ENCODE measurements around the gene SRGAP1.

SRGAP1 gene

DNA sequence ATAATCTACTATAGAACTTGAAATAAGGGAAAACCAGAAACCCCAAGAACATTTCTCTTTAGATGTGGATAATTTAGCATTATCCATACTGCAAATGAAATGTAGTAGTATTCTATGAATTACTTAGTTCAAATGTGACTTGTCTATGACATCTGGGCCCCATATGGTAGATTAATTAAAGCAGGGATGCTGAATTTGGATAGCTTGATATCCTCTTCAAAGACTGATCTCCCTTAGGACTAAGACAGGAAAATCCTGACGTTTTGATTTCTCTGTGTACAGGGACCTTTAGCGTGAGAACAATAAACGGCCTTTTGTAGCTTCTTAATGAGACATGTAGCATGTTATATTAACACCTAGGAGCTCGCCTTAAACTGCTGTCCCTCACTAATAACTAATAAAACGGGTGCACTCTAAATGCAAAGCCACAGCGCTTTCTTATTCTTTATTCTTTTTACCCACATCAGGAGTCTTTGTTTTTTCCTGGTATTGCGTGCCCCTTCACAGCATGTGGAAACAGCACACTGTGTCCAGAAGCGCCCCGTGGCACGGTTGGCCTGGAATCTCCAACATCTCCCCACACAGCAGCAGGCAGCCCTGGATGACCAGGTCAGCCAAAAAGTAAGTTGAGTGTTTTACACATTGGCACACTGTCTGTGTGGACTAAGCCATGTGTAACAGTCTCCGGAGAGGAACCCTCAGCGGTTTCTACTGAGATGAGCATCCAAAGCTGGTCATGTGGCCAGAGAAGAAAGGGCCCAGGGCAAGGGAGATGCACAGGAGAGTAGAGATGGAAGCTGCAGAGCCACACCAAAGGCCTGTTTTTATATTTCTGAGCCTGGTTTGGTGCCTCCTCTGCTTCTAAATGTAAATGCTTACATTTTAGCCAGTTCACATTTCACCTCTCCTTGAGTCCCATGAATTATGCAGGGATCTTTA is 93.1 kb downstream of the SRGAP1 start:
- no peak for DNase-seq (ENCODE audit: low read depth)

DNA sequence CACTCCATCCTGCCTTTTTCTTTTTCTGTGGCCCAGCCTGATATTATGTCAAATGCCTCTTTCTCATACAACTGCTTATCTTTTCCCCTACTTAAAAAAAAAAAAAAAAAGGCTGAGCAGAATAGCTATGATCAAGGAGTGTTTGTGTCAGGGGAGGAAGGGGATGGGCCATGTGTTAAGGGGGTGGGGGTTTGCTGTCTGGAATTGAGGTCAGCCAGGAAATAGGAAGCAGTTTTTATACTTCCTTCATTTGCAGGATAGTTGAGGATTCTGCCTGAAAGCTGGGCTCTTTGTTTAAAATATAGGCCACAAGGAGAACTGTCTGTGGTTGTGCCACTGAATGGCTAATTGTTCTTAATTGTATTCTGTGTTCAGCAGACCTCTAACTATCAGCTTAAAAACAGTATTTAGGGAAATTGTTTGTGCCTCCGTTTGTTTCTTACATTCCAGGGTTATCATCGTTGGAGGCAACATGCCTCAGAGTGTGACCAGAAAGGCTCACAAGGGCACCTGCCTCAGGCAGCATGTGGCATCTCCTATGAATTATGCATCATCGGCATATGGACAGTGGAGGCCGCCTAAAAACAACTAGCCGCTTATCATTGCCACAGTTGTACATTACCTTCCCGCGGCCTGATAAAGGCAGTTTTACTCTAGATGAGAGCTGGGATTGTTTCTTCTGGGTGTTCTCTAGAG is 96.0 kb downstream of the SRGAP1 start:
- no peak for DNase-seq (ENCODE audit: low read depth)

DNA sequence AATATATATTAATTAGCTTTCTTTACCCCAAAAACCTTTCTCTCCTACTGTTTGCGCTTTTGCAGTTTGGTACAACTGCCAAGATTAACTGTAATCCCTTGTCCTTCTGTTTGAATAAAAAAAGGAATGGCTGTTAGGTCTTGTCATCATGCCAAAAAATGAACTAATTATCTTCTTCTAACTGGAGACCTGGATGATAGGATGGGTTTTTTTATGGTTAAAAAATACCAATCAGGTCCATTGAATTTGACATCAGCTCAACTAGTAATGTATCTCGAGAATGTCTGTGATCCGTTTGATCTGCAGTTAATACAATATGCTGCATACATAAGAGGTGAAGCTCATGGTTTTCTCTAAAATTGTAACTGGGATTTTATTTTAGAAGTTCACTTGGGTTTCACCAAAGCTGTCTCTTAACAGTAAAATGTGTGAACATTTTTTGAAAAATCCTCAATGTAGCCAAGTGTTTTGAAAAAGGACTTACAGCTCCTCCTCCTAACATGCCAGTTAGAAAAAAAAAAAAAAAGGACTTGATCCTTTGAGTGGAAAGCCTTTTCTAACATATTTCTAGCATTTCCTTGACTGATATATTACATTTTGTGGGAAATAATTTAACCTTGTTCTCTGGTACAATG is 96.8 kb downstream of the SRGAP1 start:
- DNase-seq (ENCODE audit: low read depth): no peak

DNA sequence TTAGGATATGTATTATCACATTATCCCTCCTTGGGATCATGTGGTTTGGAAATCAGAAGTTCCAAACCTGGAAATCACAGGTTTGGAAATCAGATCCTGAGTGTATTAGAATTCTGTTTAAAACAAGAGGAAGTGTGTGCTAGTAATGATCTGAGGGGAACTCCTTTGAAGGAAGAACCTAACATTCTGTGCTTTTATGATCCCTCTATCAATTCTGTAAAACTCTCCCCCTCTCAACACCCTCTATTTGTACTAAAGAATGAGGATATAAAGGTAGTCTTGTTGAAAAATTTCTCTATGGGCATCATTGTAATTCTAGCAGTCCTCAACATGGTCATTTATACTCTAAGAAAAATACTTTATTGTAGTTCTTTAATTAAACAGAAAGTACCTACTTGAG is 97.4 kb downstream of the SRGAP1 start:
- no peak for DNase-seq (ENCODE audit: low read depth)

DNA sequence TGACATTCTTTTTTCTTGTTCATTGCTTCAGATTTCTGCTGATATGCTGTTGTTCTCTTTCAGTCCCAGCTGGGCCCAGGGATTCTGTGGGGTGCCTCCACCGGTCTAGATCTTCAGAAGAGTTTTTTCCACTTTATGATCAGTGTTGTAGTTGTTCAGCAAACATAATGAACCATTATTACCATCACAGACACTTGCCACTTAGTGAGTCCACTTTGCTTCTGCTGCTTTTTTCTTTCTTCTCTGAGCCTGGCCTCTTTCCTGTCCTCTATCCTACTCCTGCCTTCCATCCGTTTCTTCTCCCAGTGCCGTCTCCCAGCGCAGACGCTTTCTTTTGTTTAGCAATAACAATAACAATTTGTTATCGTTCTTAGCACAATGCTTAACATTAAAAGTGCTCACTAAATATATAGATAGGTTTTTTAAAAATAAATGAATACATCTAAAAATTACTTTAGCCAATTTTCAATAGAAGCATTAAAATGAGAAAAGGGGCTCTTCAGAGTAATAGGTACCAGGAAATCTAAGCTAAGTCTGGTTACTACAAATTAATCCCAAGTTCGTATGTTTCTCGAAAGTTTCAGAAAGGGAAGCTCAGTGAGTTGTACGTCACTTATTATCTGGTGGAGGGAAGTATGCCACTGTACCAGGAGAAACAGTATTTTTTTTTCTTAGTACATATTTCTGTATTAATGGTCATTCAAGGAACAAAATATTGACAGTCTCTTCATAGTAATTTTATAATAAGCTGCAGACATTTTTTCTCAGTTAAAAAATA is 98.2 kb downstream of the SRGAP1 start:
- no peak for DNase-seq (ENCODE audit: low read depth)

DNA sequence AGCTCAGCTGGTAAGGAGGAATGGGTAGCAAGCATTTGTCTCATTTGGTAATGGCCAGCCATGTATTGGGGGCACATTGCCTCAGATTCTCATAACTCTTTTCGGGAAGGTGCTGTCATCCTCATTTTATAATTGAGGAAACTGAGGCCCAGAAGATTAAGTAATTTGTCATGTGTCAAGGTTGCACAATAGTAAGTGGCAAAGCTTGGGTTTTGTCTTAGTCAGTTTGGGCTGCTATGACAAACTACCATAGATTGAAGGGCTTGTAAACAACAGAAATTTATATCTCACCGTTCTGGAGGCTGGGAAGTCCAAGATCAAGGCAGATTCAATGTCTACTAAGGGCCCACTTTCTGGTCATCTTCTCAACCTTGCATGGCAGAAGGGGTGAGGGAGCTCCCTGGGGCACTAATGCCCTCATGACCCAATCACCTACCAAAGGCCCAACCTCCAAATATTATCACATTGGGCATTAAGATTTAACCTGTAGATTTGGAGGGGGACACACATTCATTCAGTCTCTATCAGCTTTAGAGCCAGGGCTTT is 99.6 kb downstream of the SRGAP1 start:
- DNase-seq (ENCODE audit: low read depth): no peak

DNA sequence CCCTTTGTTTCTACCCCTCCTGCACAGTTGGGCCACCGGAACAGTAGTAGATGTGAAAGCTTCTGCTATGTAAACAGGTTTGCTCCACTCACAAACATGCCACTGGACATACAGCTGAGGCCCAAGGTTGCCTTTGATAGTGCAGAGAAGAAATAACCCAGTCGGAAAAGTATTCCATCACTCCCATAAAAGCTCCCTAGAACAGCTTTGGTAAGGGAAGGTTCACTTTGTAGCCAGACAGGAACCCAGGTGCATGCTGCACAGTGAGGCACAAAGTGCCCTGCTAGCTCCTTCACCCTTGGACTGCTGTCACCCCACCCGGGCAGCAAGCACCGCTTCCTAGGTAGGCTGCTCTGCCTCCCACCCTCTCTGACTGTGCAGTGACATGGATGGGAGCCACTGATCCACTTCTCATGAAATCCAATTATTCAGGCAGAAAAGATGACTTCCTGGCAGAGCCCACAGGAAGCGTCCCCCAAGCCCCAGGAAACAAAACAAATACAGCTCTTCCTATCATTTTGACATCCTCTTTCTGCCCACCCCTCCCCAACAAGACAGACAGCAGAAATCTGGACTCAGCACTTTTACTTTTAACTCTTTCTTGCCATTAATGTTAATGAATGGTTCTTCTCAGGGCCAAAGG is 100.2 kb downstream of the SRGAP1 start:
- DNase-seq (ENCODE audit: low read depth): no peak

DNA sequence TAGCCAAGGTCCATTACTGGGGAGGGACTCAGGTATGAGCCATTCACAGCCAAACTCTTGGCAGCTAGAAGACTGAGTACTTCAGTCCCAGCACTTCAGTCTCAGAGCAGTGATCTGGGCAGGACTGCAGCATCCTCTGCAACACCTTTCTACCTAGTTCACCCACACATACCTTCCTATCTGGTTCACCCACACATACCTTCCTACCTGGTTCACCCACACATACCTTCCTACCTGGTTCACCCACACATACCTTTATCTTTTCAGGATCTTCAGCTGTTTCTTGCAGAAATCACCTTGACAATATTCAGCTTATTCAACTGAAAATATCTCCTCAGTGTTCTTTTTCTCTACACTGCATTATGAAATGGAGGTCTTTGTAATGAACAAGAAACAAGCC is 101.3 kb downstream of the SRGAP1 start:
- DNase-seq (ENCODE audit: low read depth): no peak

DNA sequence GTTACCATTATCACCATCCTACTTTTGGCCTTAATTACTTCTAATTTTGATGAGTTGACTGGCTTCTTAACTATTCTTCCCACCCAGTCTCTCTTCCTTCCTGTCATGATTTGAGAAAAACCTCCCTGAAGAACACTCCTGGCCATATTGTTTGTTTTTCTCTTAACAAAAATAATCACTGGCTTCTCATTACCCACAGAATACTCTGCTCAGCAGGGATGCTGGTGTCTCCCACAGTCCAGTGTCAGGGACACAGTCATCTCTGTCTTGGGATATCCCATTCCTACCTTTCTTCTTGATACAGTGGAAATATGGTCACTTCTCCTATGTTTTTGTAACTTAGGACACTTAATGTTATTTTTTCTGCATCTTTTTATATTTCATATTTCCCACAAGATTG is 103.7 kb downstream of the SRGAP1 start:
- DNase-seq (ENCODE audit: low read depth): no peak

DNA sequence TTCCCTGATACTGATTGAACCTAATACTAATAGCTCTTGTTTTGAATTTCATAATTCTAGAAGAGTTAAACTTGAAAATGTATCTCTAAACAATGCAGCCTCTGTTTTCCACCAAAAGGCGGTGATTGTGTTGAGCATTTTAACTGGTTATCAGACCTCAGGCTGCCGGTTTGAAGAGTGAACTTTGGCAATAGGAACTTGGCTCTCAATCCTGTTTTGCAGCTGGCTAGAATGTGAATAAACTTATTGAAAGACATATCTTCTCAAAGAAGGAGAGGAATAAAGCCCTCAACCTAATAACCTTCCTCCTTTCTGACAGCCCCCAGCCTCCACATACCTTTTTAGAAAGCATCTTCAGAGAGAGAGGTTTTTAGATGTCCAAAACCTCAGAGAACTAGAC is 105.4 kb downstream of the SRGAP1 start:
- no peak for DNase-seq (ENCODE audit: low read depth)

DNA sequence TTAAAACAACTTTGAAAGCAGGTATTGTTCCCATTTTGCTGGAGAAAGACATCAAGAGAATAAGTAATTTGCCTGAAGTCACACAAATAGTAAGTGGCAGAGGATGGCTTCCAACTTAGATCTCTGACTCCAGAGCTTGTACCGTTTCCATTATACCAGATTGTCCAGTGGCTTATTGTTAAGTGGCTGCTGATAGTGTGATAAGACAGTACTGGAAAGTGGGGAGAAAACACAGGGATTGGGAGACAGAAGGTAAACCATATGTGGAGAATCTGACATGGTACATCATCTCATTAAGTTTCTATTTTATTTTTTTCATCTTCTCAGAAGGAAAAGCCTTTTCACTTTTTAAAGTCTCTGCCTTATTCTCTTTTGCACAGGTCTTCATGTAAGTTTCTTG is 108.5 kb downstream of the SRGAP1 start:
- DNase-seq (ENCODE audit: low read depth): no peak

DNA sequence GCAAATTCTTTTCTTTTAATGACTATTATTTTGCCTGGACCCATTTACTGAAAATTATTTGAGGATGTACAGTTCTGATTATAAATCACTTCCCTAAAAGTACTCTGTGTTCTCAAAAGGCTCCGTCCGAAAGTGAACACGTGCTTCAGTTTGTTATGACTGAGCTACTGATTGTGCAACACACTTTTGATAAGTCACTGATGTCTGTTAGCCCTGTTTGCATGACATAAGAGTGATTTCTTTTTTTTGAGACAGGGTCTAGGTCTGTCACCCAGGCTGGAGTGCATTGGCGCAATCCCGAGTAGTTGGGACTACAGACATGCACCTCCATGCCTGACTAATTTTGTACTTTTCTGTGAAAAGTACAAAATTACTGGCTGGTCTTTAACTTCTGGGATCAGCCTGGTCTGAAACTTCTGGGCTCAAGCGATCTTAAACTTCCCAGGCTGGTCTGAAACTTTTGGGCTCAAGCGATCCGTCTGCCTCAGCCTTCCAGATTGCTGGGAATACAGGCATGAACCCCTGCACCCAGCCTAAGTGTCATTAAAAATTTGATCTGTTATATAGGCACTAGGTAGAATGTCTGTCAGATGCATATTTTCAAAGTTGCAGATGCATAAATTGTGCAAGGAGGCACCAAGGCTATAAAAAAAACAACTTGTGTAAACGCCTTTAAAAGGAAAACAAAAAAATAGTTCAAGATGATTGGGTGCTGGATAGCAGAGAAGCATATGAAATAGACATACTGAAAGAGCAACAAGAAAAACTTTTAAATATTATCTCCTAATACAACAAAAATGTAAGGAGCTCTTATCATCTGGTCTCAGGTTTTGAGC is 111.5 kb downstream of the SRGAP1 start:
- DNase-seq (ENCODE audit: low read depth): no peak

DNA sequence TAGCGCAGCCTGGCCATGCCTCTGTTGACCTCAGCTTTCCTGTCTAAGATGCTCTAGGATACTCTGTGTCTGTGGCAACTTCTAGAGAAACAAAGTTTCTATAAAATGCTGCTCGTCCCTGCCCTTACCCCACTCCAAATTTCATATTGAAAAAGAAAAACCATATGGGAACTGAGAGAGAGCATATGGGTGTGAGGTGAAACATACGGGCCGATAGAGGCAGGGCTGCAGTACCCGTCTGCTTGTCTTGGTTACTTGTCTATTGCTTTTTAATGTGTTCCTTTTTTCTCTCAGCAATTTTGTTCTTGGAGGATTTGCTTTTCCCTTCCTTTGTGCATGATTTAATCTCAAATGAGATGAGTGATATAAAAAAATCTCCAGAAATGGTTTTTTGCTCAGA is 113.0 kb downstream of the SRGAP1 start:
- no peak for DNase-seq (ENCODE audit: low read depth)

DNA sequence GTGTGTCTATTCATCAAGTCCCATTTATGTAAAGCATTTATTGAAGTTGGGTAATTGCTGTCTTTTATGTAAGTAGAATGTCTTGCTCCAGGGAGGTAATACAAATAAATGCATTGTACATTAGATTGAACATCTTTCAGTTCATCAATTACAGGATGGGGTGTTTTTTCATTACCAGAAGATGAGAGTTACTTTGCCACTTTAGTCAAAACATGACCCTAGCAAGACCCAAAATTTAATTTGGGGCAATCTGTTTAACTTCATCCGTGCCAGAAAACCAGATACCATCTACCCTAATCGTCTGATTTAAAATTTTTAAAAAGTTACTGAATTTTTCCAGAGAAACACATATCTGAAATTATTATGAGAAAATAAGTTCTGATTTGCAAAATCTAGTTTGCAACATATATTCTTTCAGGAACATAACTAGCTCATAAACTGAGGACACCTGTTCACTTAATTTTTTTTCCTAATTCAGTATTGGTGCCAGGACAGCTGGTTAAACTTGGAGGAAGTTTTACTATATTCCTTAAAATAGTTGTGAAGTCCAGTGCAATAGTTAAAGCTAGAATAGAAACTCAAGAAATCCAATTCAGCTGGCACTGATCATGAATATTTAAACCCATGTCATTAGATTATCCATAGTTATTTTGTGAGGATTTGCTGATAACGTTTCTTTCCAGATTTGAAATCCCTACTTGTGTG is 114.5 kb downstream of the SRGAP1 start:
- no peak for DNase-seq (ENCODE audit: low read depth)

DNA sequence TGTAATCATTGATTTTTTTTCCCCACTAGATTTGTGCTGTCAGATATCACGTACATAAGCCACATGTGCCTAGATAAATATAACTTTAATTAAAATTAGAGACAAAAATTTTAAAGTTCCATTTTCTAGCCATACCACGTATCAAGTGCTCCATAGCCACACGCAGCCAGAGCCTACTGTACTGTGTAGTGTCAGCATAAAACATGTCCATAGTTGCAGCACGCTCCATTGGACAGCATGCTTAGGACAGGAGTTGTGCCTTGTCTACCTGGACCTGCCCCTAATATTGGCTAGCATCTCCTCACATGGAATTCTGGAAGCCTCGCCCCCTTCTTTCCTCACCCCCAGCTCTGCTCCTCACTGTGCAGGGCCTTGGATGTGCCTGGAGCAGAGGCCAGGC is 116.5 kb downstream of the SRGAP1 start:
- DNase-seq (ENCODE audit: low read depth): no peak

DNA sequence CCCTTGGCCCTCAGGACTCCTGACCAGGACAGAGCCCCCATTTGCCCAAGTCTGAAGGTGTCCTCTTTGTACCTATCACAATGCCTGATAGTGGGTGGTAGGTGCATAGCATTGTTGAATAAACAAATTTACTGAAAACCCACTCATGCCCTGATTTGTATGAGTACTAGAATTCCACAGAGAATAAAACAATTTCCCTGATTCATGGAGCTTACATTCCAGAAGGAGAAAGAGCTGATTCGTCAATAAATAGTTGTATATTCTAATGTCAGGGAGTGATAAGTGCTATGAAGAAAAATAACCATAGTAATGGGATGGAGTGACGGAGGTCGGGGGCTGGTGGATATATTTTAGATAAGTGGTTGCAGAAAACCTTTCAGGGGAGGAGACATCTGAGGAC is 117.0 kb downstream of the SRGAP1 start:
- no peak for DNase-seq (ENCODE audit: low read depth)

DNA sequence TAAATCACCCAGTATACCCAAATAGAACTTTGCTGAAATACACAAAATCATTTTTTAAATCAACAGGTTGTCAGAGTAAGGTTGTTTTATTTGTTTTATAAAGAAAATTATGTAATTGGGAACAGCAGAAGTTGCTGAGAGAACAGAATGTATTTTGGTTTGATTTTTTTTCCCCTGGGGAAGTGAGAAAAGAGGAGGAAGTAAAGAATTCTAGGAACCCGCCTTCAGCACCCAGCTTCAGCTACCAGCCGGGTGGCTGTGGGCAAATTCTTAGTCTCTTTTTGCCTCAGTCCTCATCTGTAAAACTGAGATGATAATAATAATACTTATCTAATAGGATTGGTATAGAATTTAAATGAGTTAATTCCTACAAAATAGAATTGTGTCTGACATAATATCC is 119.4 kb downstream of the SRGAP1 start:
- no peak for DNase-seq (ENCODE audit: low read depth)

DNA sequence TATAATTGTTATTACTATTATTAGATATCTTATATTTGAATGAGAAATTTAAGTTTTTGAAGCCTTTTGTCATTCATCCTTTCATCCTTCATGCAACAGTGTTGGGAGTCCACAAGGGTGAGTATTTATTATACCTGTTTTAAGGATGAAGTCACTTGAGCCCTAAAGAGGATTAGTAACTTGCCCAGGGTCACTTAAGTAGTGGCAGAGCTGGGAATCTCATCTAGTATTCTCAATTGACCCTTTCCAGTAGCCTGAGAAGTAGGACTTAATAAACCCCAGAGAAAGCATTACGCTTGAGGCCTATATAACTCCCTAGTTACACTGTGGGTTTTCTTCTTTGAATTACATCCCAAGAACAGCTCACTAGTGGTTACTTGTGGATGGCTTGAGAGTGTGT is 119.8 kb downstream of the SRGAP1 start:
- no peak for DNase-seq (ENCODE audit: low read depth)

DNA sequence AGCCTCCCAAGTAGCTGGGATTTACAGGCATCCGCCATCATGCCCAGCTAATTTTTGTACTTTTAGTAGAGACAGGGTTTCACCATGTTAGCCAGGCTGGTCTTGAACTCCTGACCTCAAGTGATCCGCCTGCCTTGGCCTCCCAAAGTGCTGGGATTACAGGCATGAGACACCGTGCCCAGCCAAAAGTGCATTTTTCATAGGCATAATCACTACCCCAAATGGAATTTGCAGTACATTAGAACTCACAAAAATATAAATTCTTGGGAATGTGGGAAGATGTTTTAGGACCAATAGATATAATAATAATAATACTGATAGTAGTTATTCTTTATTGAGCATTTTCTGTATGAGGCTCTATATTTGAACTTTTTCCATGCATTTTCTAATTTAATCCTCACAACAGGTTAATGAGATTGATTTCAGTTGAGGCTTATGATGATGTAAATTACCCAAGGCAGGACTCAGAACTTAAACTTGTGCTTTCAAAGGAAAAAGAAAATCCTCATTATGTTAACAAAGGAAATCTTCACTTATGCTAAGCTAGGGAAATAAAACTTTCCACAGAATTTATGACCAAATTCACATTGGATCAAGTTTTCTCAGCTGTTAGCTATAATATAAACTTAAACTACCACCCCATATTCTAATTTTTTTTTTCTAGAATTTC is 121.6 kb downstream of the SRGAP1 start:
- no peak for DNase-seq (ENCODE audit: low read depth)

Measured in CMK (cell line).